Astrocyte of the cerebellum (primary cell): ENCODE measurements around the gene UBL3.

Source experiments
- DNase-seq: peaks from one replicate; pipeline ENCODE4 v3.0.0-alpha.2; 2011; ENCODE audit warnings: low read depth
- H3K4me3 ChIP-seq: 2 replicates; pipeline ENCODE4 v1.5.1; 2011; ENCODE audit warnings: mild to moderate bottlenecking, low read depth, low read length, moderate library complexity
- in situ Hi-C: cut with HindIII; loops from 2 replicates; pipeline ENCODE4 v1.10.0; 2017; ENCODE audit warnings: low sequenced_read_pairs
- TF ChIP-seq, protein P1 (sequence below): IDR thresholded peaks from 2 replicates; pipeline ENCODE4 v1.5.1; 2012; ENCODE audit warnings: low read length, low read depth, moderate library complexity, mild to moderate bottlenecking; ENCODE audit errors: missing control alignments

Gene UBL3

DNA sequence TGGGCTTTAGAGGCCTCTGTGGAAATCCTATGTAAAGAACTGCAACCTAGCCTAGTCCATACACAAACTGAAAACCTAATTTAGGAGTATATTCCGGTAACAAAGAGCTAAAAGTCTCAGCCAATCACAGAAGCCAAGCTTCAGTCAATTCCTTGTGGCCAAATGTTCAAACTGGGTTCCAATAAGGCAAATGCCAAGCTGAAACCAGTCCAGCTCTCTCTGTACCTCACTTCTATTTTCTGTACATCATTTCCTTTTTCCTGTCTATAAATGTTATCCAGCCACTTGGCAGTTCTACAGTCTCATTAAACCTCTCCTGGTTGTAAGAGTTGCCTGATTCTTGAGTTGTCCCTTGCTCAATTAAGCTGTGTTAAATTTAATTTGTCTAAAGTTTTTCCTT, 31.7 kb upstream of the UBL3 start:
- TF ChIP-seq, protein P1, sequence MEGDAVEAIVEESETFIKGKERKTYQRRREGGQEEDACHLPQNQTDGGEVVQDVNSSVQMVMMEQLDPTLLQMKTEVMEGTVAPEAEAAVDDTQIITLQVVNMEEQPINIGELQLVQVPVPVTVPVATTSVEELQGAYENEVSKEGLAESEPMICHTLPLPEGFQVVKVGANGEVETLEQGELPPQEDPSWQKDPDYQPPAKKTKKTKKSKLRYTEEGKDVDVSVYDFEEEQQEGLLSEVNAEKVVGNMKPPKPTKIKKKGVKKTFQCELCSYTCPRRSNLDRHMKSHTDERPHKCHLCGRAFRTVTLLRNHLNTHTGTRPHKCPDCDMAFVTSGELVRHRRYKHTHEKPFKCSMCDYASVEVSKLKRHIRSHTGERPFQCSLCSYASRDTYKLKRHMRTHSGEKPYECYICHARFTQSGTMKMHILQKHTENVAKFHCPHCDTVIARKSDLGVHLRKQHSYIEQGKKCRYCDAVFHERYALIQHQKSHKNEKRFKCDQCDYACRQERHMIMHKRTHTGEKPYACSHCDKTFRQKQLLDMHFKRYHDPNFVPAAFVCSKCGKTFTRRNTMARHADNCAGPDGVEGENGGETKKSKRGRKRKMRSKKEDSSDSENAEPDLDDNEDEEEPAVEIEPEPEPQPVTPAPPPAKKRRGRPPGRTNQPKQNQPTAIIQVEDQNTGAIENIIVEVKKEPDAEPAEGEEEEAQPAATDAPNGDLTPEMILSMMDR: no peak
- H3K4me3 ChIP-seq: no peak overlapping the region
- DNase-seq: no peak
- in situ Hi-C loops: no loop called here

DNA sequence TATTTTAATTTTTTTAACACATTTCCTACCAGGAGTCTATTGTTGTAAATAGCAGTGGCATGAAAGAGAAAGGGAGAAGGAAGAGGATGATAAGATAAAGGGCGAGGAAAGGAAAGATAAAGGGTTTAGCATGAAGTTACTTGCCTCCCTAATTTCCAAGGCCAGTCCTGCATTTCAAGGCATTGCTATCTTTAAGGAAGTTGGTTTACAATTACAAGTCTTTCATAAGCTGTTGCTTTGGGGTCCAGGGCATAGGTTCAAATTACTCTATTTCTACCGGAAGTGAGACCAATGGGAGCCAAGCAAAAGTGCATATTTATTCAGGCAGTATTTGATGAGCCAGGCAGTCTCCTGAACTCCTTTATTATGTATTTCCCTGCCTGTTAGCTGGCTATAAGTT, 27.7 kb upstream of the UBL3 start:
- no peak overlapping the region for H3K4me3 ChIP-seq
- TF ChIP-seq, protein P1: no peak
- in situ Hi-C loops: no loop called here
- DNase-seq: no peak

DNA sequence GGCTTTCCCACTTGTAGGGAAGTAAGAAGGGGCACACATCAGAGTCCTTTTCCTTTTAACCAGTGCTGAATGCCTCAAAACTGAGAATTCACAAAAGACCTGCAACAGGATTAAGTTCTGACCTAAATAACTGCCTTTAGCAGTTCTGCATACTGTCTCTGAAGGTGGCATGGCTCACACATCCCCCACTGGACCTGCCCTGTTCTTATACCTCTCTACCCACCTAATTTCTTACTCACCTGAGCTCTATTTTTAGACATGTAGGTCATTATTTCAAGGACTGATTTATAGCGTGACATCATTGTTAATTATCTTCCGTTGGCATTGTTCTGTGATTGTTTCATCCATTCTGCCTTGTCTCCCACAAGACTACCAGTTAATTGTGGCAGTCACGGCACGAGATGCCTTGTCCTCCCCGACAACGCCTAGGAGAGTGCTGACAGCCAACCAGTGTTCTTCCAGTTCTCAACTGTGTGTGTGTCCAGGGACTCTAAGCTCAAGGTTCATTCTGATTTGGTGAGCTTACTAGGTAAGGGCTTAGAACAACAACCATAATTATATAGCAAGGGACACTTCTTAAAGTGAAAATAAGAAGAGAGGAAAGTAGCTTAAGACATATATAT, 27.1 kb upstream of the UBL3 start:
- in situ Hi-C loops: no loop called here
- H3K4me3 ChIP-seq: no peak overlapping the region
- DNase-seq: no peak
- TF ChIP-seq, protein P1: no peak

DNA sequence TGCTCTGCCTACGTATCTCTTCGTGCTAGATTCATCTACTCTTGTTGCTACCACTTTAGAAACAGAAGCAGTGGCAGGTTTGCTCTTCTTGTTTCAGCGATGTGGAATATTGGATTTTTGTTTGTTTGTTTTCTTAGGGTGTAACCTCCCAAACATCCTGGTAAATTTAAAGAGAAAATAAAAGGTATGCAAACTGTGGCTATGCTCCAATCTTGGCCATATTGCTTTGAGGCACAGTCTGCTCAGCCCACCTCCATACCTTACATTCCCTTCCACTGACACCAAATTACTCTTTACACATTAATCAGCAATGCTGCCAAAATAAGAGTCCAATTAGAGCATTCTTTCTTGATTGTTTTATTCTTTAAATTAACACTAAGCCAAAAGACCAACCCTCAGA, 25.2 kb upstream of the UBL3 start:
- in situ Hi-C loops: no loop called here
- TF ChIP-seq, protein P1: no peak
- no peak overlapping the region for H3K4me3 ChIP-seq
- no peak for DNase-seq

DNA sequence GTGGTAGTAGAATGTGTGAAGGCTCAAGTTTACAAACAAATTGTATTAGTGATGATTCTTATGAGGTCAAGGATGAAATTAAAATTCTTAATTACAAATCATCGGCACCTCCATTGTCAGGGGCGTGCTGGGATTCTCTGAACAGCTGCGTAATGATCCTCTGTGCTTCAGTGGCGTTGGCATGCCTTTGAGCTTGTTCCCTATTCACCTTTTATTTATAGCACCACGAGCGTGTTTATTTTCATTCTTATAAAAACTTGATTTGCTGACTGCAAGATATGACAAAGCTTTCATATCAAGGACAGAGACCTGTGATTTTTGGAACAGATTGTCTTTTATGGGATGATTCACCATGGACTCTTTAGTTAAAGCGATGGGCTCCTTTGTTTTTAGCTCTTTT, 18.2 kb upstream of the UBL3 start:
- no peak overlapping the region for H3K4me3 ChIP-seq
- TF ChIP-seq, protein P1: no peak
- DNase-seq: no peak
- in situ Hi-C loops: no loop called here

DNA sequence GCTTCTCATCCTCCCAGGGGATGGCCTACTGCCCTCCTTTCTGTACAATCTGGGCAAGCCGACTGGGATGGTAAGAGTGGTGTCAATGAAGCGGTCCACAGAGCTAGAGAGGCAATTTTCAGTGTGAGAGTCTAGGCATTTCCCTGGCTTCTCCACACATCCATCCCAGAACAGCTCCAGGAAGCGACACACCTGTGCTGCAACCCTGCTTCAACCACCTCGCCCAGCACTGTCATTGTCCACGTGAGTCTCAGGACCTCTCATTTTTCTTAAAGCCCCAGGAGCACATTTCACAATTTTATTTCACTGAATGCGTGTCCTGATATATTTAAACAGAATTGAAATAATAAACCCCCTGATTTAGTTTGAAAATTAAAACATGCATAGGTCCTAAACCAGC, 15.5 kb upstream of the UBL3 start:
- TF ChIP-seq, protein P1: no peak
- no peak overlapping the region for H3K4me3 ChIP-seq
- no peak for DNase-seq
- in situ Hi-C loops: no loop called here
